Measurements from ENCODE around the gene EDIL3. TPM values are rescaled to one million over a fixed set of nuclear protein-coding genes. Genes with fewer than 3 reads are reported as not detected.

EDIL3 gene
- total RNA-seq, 3 donors from 2014 or later = 4.3 to 7.2 (median 4.6) TPM

DNA sequence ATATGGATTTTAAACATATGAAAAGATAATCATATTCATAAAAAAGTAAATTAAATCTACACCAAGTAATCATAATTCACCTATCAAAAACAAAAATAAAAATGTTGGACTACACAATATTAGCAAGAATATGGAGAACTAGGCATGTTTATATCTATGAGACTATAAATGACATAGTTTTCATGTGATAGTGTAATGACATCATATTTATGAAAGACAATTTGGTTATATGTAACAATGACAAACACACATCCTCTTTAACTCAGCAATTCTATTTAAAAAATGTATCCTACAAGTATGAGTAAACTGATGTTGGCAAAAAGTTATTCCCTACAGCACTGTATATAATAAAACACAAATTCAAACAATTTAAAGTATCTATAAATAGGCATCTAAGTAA is 312.3 kb downstream of the EDIL3 start:
- intact Hi-C loops (cut with DNase I; ENCODE audit: low total_unique reads) = no loop called here
- no peak for DNase-seq (ENCODE audit: low spot score in 2 of 2)
- Histone ChIP-seq H3K27me3 (no peaks in the 10 kb centered on the region), H3K4me1 (no peaks in the 10 kb centered on the region), H3K9me3 (no peaks in the 10 kb centered on the region), H3K4me3 (no peak overlapping the region), H3K36me3 (no peaks in the 10 kb centered on the region), H3K27ac (no peak overlapping the region)
- TF ChIP-seq, protein P1, sequence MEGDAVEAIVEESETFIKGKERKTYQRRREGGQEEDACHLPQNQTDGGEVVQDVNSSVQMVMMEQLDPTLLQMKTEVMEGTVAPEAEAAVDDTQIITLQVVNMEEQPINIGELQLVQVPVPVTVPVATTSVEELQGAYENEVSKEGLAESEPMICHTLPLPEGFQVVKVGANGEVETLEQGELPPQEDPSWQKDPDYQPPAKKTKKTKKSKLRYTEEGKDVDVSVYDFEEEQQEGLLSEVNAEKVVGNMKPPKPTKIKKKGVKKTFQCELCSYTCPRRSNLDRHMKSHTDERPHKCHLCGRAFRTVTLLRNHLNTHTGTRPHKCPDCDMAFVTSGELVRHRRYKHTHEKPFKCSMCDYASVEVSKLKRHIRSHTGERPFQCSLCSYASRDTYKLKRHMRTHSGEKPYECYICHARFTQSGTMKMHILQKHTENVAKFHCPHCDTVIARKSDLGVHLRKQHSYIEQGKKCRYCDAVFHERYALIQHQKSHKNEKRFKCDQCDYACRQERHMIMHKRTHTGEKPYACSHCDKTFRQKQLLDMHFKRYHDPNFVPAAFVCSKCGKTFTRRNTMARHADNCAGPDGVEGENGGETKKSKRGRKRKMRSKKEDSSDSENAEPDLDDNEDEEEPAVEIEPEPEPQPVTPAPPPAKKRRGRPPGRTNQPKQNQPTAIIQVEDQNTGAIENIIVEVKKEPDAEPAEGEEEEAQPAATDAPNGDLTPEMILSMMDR (IDR thresholded peaks at IDR 0.05) = no peak
- TF ChIP-seq POLR2A (IDR thresholded peaks at IDR 0.05) = no peak
- no peak for TF ChIP-seq POLR2AphosphoS5 (IDR thresholded peaks at IDR 0.05)

DNA sequence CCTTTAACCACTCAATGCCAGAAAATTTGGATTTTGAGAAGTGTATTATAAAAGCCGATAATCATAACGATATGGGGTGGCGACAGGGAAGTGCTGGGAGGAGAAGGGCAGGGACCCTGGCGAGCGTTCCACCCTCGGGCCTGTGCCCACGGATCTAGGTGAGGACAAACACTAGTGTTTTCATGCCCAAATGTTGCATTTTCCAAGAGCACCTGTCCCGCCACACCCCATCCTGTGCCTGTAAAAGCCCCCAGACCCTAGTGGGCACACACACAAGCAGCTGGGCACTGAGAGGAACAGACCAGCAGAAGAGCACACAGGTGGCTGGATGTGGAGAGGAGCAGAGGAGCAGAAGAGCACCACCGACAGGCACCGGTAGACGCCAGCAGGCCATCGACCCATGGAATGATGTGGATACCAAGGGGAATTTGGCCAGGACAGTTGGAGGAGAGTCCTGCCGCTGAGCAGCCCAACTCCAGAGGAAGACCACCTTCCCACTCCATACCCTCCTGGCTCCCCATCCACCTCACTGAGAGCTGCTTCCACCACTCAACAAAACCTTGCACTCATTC is 315.0 kb downstream of the EDIL3 start:
- H3K4me3 ChIP-seq = no peak overlapping the region
- H3K9me3 ChIP-seq = no peaks in the 10 kb centered on the region
- intact Hi-C loops (cut with DNase I; ENCODE audit: low total_unique reads) = no loop called here
- H3K36me3 ChIP-seq = no peaks in the 10 kb centered on the region
- DNase-seq (ENCODE audit: low spot score in 2 of 2) = no peak
- no peaks in the 10 kb centered on the region for H3K4me1 ChIP-seq
- H3K27ac ChIP-seq = no peak overlapping the region
- no peak for TF ChIP-seq POLR2AphosphoS5 (IDR thresholded peaks at IDR 0.05)
- TF ChIP-seq, protein P1 (IDR thresholded peaks at IDR 0.05) = no peak
- TF ChIP-seq POLR2A (IDR thresholded peaks at IDR 0.05) = no peak
- no peaks in the 10 kb centered on the region for H3K27me3 ChIP-seq

DNA sequence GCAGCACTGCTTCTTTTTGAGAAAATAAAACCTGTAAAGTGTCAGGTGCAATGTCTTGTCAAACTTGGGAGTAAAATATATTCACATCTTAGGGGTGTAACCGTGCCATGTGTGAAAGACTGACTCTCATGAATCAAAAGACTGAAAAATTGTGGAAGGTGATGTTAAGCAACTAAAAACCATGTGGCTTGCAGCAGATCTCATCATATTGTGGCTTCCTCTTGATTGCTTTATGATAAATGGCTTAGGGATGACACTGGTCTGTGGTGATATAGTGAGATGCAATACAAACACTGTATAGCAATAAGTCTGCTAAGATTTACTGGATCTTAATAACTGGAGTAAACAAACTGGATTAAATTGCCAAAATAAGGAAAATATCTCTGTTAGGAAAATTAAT is 321.6 kb downstream of the EDIL3 start:
- Histone ChIP-seq H3K4me3 (no peak overlapping the region), H3K9me3 (no peaks in the 10 kb centered on the region), H3K27me3 (no peaks in the 10 kb centered on the region), H3K4me1 (no peaks in the 10 kb centered on the region), H3K36me3 (no peaks in the 10 kb centered on the region), H3K27ac (no peak overlapping the region)
- intact Hi-C loops (cut with DNase I; ENCODE audit: low total_unique reads) = no loop called here
- TF ChIP-seq, protein P1 (IDR thresholded peaks at IDR 0.05) = no peak
- TF ChIP-seq POLR2A (IDR thresholded peaks at IDR 0.05) (no peak), POLR2AphosphoS5 (IDR thresholded peaks at IDR 0.05) (no peak)
- no peak for DNase-seq (ENCODE audit: low spot score in 2 of 2)

DNA sequence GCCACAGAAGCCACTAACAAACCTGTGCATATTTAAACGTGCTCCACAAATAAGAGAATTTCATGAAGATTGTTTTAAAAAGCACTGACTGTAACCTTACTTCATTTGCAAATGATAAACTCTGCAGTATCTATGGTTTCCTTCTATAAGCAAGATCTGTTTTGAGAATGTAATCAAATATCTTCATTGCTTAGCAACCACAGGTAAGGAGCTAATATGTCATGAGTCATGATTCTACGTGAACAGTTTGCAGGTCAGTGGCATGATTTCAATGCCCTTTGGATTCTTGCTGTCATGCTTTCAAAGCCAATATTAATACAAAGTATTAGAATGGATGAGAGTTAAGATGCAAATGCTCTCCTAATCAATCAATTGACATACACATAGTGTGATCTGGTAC is 325.0 kb downstream of the EDIL3 start:
- DNase-seq (ENCODE audit: low spot score in 2 of 2) = no peak
- H3K4me1 ChIP-seq = no peaks in the 10 kb centered on the region
- no peaks in the 10 kb centered on the region for H3K27me3 ChIP-seq
- H3K36me3 ChIP-seq = no peaks in the 10 kb centered on the region
- H3K9me3 ChIP-seq = no peaks in the 10 kb centered on the region
- TF ChIP-seq POLR2AphosphoS5 (IDR thresholded peaks at IDR 0.05) (no peak), POLR2A (IDR thresholded peaks at IDR 0.05) (no peak)
- TF ChIP-seq, protein P1 (IDR thresholded peaks at IDR 0.05) = no peak
- no peak overlapping the region for H3K4me3 ChIP-seq
- intact Hi-C loops (cut with DNase I; ENCODE audit: low total_unique reads) = no loop called here
- no peak overlapping the region for H3K27ac ChIP-seq

DNA sequence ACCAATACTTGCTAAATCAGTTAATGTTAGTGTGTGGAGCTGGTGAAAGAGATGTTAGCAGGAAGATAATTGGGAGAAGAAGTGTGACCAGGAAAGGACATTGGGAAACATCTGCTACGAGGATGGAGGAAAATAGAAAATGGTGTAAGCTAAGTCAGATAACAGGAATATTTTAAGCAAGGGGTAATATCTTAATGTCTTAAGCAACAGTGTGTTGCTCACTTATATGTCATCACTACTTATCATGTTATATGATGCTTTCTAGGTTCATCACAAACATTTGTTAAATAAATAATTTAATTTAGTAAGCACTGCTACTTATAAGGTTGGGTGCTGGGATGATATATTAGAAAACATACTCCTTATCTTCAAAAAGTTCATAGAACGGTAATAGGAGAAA is 326.1 kb downstream of the EDIL3 start:
- Histone ChIP-seq H3K36me3 (no peaks in the 10 kb centered on the region), H3K4me1 (no peaks in the 10 kb centered on the region), H3K27ac (no peak overlapping the region), H3K4me3 (no peak overlapping the region), H3K9me3 (no peaks in the 10 kb centered on the region), H3K27me3 (no peaks in the 10 kb centered on the region)
- no peak for TF ChIP-seq POLR2A (IDR thresholded peaks at IDR 0.05)
- TF ChIP-seq POLR2AphosphoS5 (IDR thresholded peaks at IDR 0.05) = no peak
- TF ChIP-seq, protein P1 (IDR thresholded peaks at IDR 0.05) = no peak
- DNase-seq (ENCODE audit: low spot score in 2 of 2) = no peak
- intact Hi-C loops (cut with DNase I; ENCODE audit: low total_unique reads) = no loop called here

All from breast epithelium (tissue), 4 donors.